Activated naive CD4-positive, alpha-beta T cell (primary cell): ENCODE results near the gene TPRA1.

Experiments used
- DNase-seq, 4 experiments: peaks; one replicate each; lab custom pipeline; 2025; lab: John Stamatoyannopoulos, UW

TPRA1 gene

DNA sequence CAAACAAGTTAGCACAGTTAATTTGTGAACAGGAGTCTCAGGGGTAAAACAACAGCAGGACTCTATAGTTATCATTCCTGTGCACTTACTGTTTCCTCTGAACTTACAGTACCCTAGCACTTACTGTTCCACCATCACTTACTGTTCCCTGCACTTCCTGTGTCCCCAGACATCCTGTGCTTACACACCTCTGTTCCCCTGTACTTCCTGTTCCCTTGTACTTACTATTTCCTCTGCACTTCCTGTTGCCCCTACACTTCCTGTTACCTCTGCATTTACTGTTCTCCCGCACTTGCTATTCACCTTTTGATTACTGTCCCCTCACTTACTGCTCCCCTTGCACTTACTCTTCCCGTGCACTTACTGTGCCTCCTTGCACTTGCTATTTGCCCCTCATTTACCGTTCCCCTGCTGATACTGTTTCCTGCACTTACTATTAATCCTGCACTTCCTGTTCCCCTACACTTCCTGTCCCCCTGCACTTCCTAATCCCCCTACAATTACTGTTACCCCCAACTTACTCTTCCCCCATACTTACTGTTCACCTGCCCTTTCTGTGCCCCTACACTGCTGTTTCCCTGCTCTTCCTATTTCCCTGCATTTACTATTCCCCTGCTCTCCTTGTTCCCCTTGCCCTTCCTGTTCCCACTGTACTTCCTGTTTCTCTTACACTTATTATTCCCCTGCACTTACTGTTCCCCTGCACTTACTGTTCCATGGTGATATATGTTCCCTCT lies 30.3 kb downstream of the TPRA1 start:
- DNase-seq = no peak

- no peak for DNase-seq
Measured at GRCh38 chr3:127556565-127556964, 34.0 kb downstream of the TPRA1 start.

GRCh38 chr3:127555108-127555507 lies 35.4 kb downstream of the TPRA1 start:
- DNase-seq = no peak

DNA sequence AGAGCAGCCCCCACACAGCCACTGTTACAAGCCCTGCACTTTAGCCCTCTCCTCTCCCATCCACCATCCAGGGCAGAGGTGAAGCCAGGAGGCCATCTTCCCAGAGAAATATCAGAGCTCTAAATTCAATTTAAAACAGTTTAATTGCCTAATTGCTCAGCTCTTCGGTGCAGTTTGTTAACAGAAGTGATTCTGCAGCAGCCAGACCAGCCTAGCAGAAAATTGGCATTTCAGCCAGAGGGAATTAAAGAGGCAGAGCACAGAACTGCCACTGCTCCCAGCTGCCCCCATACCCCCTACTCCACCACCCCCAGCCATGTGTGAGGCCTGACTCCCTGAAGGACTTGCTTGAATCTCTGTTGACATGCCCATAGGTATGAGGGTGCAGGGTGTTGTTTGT lies 38.5 kb downstream of the TPRA1 start:
- no peak for DNase-seq

DNA sequence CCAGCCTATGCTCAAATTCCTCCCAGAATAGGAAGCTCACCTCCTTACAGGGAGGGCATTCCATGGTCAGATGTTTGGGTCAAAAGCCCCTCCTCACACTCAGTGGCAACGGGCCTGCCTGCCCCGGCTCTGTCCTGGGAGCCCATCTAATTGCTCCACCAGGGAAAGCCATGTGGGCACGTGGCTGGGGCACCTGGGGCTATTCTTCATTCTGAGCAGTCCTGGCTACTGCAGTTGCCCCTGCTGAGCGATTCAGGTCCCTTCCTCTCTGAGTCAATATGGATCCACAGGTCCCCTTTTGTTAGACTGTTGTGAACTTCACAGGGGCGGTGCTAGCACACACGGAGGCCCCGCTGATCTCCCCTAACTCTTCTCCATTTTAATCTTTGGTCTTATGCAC lies 39.4 kb downstream of the TPRA1 start:
- DNase-seq = no peak

DNA sequence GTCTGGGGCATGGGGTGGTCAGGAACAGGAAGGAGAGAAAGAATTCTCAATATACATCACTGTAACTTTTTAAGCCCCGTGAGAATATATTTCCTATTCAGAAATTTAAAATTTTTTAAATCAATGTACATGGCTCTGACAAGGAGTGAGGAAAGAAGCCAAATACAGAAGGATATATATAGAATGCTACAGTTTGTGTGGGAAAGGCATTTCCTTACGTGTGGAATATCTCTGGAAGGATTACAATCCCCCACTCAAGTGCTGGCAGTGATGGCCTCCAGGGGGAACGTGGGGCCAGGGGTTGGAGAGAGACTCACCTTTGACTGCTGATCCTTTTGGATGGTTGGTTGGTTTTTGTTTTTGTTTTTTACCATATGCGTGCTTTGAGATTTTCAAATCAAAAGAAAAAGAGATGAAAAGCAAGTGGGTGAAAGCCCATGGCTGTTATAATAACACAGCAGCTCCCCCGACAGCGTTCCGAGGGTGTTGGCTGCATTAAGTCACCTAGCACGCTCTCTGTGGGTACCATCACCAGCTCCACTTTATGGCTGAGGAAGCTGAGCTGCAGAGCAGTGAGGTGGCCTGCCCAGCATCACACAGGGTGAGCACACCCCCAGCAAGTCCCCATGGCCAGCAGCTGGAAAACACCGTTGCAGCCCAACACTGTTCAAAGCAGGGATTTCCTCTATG lies 39.9 kb downstream of the TPRA1 start:
- DNase-seq = no peak

DNA sequence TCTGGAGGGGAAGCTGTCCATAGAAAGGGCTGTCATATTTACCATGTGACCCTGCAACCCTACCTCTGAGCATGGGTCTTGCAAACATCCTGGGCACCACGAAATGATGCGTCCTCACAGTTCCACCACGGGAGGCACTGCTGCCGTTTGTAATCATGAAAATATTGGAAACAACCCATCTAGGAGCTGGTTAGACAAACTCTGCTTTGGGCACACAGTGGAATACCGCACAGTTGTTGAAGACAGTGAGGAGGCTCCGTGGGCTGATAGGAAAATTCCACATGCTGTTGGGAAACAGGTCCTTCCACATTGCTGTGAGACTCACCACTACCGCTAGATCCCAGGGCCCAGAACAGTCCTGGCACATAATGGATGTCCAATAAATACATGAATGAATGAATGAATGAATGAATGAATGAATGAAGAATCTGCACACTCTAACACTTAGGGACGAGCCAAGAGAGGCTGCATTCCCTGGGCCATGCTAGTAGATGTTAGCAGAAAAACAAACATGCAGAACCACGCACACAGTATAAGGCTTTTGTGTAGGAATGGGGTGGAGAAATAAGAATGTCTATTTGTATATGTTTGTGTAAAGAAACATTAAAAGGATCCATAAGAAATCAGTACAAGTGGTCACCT lies 40.6 kb downstream of the TPRA1 start:
- no peak for DNase-seq

- DNase-seq = peak; percentile 44 to 79 (median 62)
Measured at GRCh38 chr3:127547761-127548605, 42.5 kb downstream of the TPRA1 start.

DNA sequence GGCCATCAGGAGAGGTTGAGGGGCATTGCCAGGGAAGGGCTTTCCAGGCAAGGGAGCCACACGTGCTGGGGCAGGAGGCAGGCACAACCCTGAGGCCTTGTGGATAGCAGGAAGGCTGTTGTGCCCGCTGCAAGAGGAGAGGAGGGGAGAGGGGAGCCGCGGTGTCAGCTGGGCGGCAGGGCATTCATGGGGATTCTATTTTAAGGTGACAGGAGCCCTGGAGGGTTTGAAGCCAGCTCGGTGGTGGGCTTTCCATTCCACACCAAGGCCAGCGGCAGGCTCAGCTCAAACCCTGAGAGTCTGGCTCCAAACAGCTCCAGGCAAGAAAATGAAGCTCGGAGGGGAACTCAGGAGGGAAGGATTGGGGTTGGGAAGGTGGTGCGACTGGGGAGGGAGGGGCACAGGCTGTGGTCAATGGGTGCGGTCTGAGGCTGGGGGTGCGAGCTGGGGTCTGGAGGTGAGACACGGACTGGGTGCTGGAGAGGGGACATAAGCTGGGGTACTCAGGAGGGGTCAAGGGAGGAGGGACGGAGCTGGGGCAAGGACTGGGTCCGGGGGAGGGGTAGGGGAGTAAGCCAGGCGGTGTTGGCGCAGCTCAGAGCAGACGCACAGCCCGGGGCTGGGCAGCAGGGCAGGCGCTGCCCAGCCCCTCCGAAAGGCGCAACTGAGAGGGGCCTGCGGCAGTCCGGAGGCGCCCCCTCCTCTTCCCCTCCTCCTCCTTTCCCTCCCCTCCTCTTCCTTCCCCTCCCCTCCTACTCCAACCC lies 43.4 kb downstream of the TPRA1 start:
- no peak for DNase-seq

DNA sequence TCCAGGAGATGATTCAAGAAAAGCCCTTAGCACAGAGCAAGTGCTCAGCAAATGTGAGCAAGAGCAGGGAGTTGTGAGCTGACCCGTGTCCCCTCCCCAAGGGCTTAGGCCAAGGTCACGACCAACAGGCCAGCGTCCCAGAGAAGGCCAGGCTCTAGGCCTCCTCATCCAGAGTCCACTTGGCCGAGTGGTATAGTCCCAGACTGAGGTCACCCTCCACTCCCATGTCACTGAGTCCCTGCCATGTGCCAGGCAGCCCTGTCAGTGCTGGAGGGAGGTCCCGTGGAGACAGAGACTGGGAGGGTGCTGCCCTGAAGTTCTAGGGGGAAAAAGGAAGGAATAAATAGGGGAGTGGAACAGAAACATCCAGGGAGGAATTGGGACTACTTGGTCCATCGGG lies 44.0 kb downstream of the TPRA1 start:
- no peak for DNase-seq

- no peak for DNase-seq
Measured at GRCh38 chr3:127545711-127546457, 44.6 kb downstream of the TPRA1 start.

- no peak for DNase-seq
Measured at GRCh38 chr3:127545216-127545615, 45.3 kb downstream of the TPRA1 start.

DNA sequence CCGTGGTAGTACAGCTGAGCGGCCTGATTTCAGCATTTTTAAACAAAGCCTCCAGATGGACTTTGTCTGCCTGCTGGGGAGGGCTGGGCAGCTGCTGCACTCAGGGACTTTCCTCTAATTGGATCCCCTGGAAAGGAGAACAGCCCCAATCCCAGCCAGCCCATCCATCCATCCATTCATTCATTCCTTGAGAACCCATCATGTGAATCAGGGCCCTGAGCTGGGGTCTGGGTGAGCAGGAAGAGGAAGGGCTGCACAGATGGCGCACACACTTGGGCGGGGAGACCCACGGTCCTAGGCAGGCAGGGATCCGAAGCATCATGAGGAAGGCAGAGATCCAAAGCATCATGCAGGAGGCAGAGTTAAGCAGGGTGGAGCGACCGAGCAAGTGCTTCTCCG lies 45.7 kb downstream of the TPRA1 start:
- DNase-seq = no peak

DNA sequence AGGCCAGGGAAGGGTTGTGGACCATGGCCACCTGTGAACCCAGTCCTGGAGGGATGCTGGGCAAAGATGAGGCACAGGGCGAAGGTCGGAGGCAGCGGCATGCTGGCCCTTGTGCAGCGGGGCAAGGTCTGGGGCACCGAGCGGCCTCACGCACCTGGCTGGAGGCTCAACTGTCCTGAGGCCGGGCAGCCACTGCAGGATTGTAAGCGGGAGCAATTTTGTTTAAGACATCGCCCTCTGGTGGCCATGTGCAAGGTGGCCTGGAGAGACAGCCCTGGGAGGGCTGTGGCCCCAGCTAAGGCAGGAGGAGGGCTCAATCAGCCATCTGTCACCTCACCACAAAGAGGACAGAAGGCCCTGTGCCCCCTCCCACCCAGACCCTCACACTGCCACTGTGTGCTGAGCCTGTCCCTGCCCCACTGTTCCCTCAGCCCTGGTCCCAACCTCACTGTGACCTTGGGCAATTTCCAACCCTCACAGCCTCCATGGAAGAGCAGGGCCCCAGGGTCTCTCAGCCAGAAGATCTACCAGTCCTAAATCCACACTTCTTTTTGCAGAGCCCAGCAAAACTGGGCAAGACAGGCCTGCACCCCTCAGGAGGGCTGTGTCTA lies 46.2 kb downstream of the TPRA1 start:
- peak; percentile 9 to 50 (median 24) for DNase-seq

DNA sequence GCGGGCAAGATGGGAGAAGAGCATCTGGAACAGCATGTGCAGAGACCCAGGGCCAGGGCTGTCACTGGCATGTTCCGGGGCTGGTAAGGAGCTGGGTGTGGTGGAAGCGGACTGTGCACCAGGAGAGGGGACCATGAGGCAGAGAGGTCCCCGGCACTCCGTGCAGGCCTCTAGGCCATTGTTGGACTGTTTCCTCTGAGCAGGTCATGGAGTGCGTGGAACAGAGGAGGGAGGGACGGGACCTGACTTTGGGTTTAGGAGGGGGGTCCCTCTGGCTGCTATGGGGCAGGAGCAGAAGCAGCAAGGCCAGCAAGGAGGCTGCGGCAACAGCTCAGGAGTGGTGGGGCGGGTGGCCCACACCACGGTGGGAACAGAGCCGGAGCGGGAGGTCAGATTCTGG lies 47.1 kb downstream of the TPRA1 start:
- DNase-seq = no peak

- DNase-seq = no peak
Measured at GRCh38 chr3:127542441-127542952, 48.0 kb downstream of the TPRA1 start.

DNA sequence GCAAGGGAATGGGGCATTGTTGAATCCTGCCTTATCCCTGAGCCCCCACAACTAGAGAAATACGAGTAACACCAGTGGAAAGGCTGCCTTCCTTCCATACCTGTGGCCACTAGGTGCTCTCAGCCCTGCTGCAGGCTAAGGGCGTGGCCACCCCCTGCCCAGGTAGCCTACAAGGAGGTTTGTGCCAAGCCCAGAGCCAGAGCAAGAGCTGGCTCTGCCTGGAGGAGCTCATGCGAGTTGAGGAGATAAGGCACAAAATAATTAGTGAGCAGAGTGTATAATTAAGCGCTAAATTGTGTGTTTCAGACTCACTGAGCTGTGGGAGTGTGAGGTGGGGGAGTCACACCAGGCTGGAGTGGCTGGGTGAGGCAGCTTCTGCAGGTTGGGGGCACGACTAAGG lies 49.2 kb downstream of the TPRA1 start:
- no peak for DNase-seq

- DNase-seq = no peak
Measured at GRCh38 chr3:127539366-127540060, 51.0 kb downstream of the TPRA1 start.

DNA sequence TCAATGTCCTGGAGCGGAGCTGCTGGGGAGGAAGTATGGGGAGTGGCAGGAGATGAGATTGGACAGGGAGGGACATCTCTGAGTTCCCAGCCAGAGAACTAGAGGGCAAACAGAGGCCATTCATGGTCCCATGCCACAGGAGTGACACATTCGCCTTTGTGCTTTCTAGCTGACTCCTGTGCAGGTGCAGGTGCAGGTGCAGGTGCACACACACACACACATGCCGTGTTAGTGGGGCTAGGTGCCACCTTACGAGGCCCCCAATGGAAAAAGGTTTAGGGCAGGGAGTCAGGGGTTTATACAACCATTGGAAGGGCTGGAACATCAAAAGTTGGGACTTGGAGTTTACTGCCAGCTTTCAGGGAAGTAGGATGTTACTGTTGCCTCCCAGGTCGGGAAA lies 52.0 kb downstream of the TPRA1 start:
- no peak for DNase-seq
